Neutrophil (primary cell): ENCODE results near the gene MIS12.

Experiments
- H3K27ac ChIP-seq: fragments of 200-600 bp; sonication (generic); 2 replicates; pipeline ENCODE4 v1.5.1; 2016; ENCODE audit warnings: mild to moderate bottlenecking, moderate library complexity
- H3K27me3 ChIP-seq: fragments of 200-600 bp; sonication (generic); 2 replicates; pipeline ENCODE4 v1.6.0; 2016; ENCODE audit warnings: mild to moderate bottlenecking
- H3K36me3 ChIP-seq: fragments of 200-600 bp; sonication (generic); 2 replicates; pipeline ENCODE4 v1.5.1; 2017
- H3K4me1 ChIP-seq, 2 experiments: fragments of 200-600 bp in 1 of 2; sonication (generic) in 1 of 2; 1 replicate in 1 of 2; 2 replicates in 1 of 2; pipeline versions ENCODE4 v1.5.1 to v1.6.1; 2013 to 2016; ENCODE audit warnings: low read depth in 1 of 2, low read length in 1 of 2, mild to moderate bottlenecking in 1 of 2, moderate library complexity in 1 of 2; ENCODE audit not compliant: control insufficient read depth in 1 of 2, insufficient read depth in 1 of 2
- H3K4me3 ChIP-seq, 2 experiments: fragments of 200-600 bp in 1 of 2; sonication (generic) in 1 of 2; 1 replicate in 1 of 2; 2 replicates in 1 of 2; pipeline ENCODE4 v1.5.1; 2013 to 2016; ENCODE audit warnings: low read depth in 1 of 2, low read length in 1 of 2, mild to moderate bottlenecking in 1 of 2, moderate library complexity in 1 of 2
- H3K9me3 ChIP-seq: fragments of 200-600 bp; sonication (generic); 2 replicates; pipeline ENCODE4 v1.5.1; 2016
- CTCF ChIP-seq: fragments of 200-600 bp; sonication (generic); IDR thresholded peaks from 2 replicates; pipeline ENCODE4 v1.5.1; 2016; ENCODE audit warnings: antibody characterized with exemption

MIS12 gene

GRCh38 chr17:5536866-5537650, 50.7 kb downstream of the MIS12 start:
- TF ChIP-seq CTCF, result no peak
- H3K4me3 ChIP-seq, result no peak overlapping the region
- no peak overlapping the region for H3K27ac ChIP-seq
- no peaks in the 10 kb centered on the region for H3K9me3 ChIP-seq
- peaks cover 100% of the 10 kb centered on the region for H3K36me3 ChIP-seq
- no peaks in the 10 kb centered on the region for H3K27me3 ChIP-seq
- no peaks in the 10 kb centered on the region for H3K4me1 ChIP-seq

- no peak for TF ChIP-seq CTCF
- no peaks in the 10 kb centered on the region for H3K27me3 ChIP-seq
- H3K4me1 ChIP-seq, result no peaks in the 10 kb centered on the region
- peaks cover 94% of the 10 kb centered on the region for H3K36me3 ChIP-seq
- no peak overlapping the region for H3K4me3 ChIP-seq
- no peak overlapping the region for H3K27ac ChIP-seq
- no peaks in the 10 kb centered on the region for H3K9me3 ChIP-seq
Observed at GRCh38 chr17:5539286-5539685, 52.9 kb downstream of the MIS12 start.

- peaks cover 94% of the 10 kb centered on the region for H3K36me3 ChIP-seq
Observed at GRCh38 chr17:5540321-5540720, 54.0 kb downstream of the MIS12 start.

More at GRCh38 chr17:5540321-5540720, 54.0 kb downstream of the MIS12 start:
- Histone ChIP-seq H3K4me1 (no peaks in the 10 kb centered on the region), H3K9me3 (no peaks in the 10 kb centered on the region), H3K27ac (no peak overlapping the region), H3K4me3 (no peak overlapping the region), H3K27me3 (no peaks in the 10 kb centered on the region)
- no peak for TF ChIP-seq CTCF
